ENCODE measurements around the gene HSD3B7.
"Not testable (repeated sequence)": the region's sequence is repeated elsewhere in the genome, so short reads cannot be mapped to it uniquely, and the experiment has no call there.

The HSD3B7 gene

GRCh38 chr16:31000671-31001382 is 15.8 kb downstream of the HSD3B7 start:
- DNase-seq: no peak

GRCh38 chr16:31001507-31002249 is 16.7 kb downstream of the HSD3B7 start:
- no peak for DNase-seq

DNA sequence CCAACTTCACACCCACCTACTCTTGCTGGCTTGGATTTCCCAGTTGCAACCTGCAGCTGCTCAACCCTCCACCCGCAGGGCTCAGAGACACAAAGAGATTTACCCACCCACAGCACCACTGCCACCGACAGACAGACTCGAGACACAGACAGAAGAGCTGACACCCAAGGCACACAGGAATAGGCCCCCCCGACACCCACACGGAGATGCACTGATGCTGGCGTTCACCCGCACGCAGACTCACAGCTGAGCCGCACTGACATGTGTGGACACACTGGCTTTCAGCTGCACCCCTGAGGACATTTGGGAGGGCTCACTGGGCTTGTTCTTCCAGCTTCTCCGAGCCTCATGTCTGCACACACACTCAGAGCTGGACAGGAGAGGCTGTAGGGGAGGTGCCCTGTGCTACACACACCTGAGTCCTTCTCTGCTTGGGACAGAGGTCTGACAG is 17.3 kb downstream of the HSD3B7 start:
- DNase-seq: no peak

GRCh38 chr16:31002862-31003341 is 17.9 kb downstream of the HSD3B7 start:
- DNase-seq: no peak

- no peak for DNase-seq
Observed at GRCh38 chr16:31003744-31004143, 18.7 kb downstream of the HSD3B7 start.

GRCh38 chr16:31004658-31005057 is 19.7 kb downstream of the HSD3B7 start:
- DNase-seq: no peak

- no peak for DNase-seq
Observed at GRCh38 chr16:31005350-31006085, 20.5 kb downstream of the HSD3B7 start.

DNA sequence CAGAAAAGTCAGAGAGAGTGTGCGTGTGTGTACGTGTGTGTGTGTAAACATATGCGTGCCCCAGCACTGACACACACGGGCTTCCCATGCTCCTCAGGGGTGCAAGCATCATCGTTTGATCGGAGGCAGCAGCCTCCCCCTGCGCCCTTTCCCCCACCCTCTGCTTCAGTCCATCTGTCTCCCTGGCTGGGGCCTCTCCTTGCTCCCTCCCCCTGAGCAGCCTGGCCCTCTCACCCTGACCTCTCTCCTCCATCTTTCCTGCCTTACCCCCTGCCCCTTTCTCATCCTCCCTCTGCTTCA is 21.0 kb downstream of the HSD3B7 start:
- no peak for DNase-seq

- no peak for DNase-seq
Observed at GRCh38 chr16:31006589-31006988, 21.6 kb downstream of the HSD3B7 start.

DNA sequence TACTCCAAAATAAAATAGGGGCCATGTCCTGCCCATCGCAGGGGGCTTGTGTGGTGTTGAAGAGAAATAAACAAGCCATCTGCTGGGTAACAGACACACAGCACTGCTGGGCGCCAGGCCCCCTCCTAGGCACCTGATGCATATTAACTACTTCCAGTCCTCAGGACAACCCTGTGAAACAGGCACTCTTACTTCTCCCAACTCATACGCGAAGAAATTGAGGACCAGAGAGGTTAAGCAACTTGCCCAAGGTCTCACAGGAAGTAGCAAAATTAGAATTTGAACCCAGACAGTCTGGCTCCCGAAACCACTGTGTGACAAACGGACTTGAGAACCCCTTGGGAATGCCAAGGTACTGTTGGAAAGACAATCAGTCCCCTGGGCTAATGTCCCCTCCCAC is 22.7 kb downstream of the HSD3B7 start:
- no peak for DNase-seq

DNA sequence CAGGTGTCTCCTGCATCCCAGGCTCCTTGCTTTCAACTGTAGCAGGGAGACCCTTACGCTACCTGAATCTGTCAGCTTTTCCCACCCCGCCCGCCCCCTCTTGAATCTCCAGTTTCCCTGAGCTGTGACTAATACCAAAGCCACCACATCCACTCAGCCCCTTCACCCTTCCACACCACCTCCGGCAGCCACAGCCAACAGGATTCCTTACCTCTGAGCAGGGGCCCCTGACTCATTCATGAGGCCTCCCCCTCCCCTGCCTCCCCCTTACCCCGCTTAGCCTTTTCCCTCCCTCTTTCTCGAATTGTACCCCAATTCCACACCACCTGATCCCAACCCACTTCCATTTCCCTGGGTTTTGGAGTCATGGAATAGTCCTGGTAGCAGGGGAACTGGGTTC is 23.1 kb downstream of the HSD3B7 start:
- no peak for DNase-seq

DNA sequence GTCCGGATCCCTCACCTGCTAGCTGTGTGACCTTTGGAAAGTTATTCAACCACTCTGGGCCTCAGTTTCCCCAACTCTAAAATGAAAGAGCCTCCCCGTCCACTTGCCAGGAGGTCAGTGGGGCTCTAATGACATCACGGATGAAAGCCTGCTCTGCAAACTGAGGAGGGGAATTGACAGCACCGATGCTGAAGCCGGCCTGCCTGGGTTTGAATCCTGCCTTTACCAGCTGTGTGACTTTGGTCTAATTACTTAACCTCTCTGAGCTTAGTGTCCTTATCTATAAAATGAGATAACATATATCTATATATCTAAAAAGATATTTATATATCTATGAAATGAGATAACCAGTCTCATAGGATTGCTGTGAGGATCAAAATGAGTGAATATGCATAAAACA is 23.5 kb downstream of the HSD3B7 start:
- DNase-seq: no peak

DNA sequence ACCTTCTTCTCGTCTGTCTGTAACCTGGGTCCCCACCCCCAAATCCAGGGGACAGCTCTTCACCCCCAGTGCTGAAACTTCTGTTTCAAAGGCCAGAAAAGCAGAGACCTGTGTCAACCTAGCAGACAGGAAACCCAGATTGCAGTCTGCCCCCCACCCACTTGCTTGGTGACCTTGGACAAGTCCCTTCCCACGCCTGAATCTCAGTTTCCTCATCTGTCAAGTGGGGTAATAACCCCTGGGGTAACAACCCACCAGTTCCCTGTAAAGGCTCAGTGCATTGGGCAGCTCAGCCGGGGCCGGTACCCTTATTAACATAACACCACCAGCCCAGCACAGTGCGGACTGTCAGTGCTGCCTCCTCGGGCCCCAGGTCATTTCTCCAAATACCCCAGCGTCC is 24.1 kb downstream of the HSD3B7 start:
- no peak for DNase-seq

GRCh38 chr16:31009894-31010584 is 25.0 kb downstream of the HSD3B7 start:
- no peak for DNase-seq

GRCh38 chr16:31010585-31011325 is 25.7 kb downstream of the HSD3B7 start, which contains the start of gene STX1B:
STX1B (minus strand) TSS chr16:31010638; CDS start chr16:31010396, 242 bp downstream.
- DNase-seq: no peak

DNA sequence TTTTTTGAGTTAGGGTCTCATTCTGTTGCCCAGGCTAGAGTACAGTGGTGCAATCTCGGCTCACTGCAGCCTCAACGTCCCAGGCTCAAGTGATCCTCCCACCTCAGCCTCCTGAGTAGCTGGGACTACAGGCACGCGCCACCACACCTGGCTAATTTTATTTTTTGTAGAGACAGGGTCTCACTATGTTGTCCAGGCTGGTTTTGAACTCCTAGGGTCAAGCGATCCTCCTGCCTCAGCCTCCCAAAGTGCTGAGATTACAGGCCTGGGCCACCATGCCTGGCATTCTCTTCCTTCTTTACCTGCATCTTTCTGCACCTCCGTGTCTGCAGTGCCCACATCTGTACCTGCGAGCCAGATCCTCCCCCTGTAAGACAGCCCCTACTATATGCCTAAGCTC is 26.8 kb downstream of the HSD3B7 start:
- DNase-seq: not testable (repeated sequence)

GRCh38 chr16:31013292-31013691 is 28.3 kb downstream of the HSD3B7 start:
- not testable (repeated sequence) for DNase-seq

DNA sequence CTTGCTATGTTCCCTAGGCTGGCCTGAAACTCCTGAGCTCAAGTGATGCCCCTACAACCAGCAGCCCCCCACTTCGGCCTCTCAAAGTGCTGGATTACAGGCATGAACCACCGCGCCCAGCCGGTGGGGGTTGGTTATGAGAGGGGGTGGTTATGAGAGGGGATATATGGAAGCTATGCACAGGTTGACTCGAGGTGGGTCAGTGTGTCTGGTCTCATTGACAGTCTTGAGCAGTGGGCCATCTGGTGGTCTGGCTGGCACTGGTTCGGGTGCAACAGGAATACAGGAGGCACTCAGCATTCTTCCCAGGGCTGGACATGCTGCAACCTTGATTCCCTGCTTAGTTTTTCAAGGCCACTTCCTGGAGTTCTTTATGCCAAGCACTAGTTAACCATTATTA is 31.0 kb downstream of the HSD3B7 start:
- no peak for DNase-seq

GRCh38 chr16:31017756-31018155 is 32.7 kb downstream of the HSD3B7 start:
- DNase-seq: not testable (repeated sequence)

GRCh38 chr16:31020536-31020935 is 35.5 kb downstream of the HSD3B7 start:
- no peak for DNase-seq

- no peak for DNase-seq
Observed at GRCh38 chr16:31022544-31023251, 37.7 kb downstream of the HSD3B7 start.
